Esophagus squamous epithelium (tissue), 4 donors: ENCODE data around the gene CROCC2.

ENCODE experiments used
- CTCF ChIP-seq, 6 experiments: fragments of 450-650 bp in 4 of 6; fragments of 200-600 bp in 2 of 6; sonication (generic) in 2 of 6; IDR thresholded peaks; one replicate each; pipeline ENCODE4 v1.5.1; 2016 to 2019; ENCODE audit warnings: antibody characterized with exemption in 6 of 6, mild to moderate bottlenecking in 4 of 6, moderate library complexity in 4 of 6
- POLR2A ChIP-seq, 4 donors: fragments of 450-650 bp; IDR thresholded peaks; one replicate each; pipeline ENCODE4 v1.6.1; 2017; ENCODE audit warnings: antibody characterized with exemption in 4 of 4, mild to moderate bottlenecking in 4 of 4, moderate library complexity in 3 of 4

- TF ChIP-seq CTCF (IDR thresholded peaks at IDR 0.05) (no peak), POLR2A (IDR thresholded peaks at IDR 0.05) (no peak)
Measured at GRCh38 chr2:241040081-241040803, 134.1 kb downstream of the CROCC2 start.
